Kidney (tissue), 14 donors: ENCODE results near the gene APOE. TPM values are rescaled to one million over a fixed set of nuclear protein-coding genes. Genes with fewer than 3 reads are reported as not detected.
"Not testable (repeated sequence)": the region's sequence is repeated elsewhere in the genome, so short reads cannot be mapped to it uniquely, and the experiment has no call there.

Source experiments
- DNase-seq, 5 donors: peaks; one replicate each; pipeline ENCODE4 v3.0.0-alpha.2; 2013 to 2020
- FAIRE-seq: peaks from 2 replicates; lab custom pipeline; 2012; peaks lifted over from hg19 to GRCh38; lab: Jason Lieb, UNC
- H3K27ac ChIP-seq, 2 donors: one replicate each; pipeline ENCODE4 v1.7.0; 2013; ENCODE audit warnings: low read depth in 2 of 2, low read length in 2 of 2, inconsistent platforms in 1 of 2
- H3K27me3 ChIP-seq: one replicate; pipeline ENCODE4 v1.7.1; 2013; ENCODE audit warnings: low read length, inconsistent platforms; ENCODE audit not compliant: control insufficient read depth, insufficient read depth
- H3K36me3 ChIP-seq, 3 donors: one replicate each; pipeline versions ENCODE4 v1.7.0 to v1.7.1; 2013; ENCODE audit warnings: low read length in 3 of 3, control low read depth in 1 of 3, inconsistent platforms in 1 of 3; ENCODE audit not compliant: insufficient read depth in 3 of 3, control insufficient read depth in 2 of 3
- H3K4me1 ChIP-seq, 3 donors: one replicate each; pipeline versions ENCODE4 v1.7.0 to v1.7.1; 2013; ENCODE audit warnings: low read length in 3 of 3, inconsistent platforms in 1 of 3, low read depth in 1 of 3; ENCODE audit not compliant: control insufficient read depth in 2 of 3, insufficient read depth in 2 of 3
- H3K4me3 ChIP-seq, 3 donors: one replicate each; pipeline versions ENCODE4 v1.7.0 to v1.8.1; 2013; ENCODE audit warnings: low read length in 3 of 3, control low read depth in 1 of 3, inconsistent platforms in 1 of 3
- H3K9ac ChIP-seq, 3 donors: one replicate each; pipeline versions ENCODE4 v1.7.0 to v1.7.1; 2013; ENCODE audit warnings: low read length in 3 of 3, control low read depth in 1 of 3, inconsistent platforms in 1 of 3
- H3K9me3 ChIP-seq, 3 donors: one replicate each; pipeline versions ENCODE4 v1.7.0 to v1.7.1; 2013; ENCODE audit warnings: low read length in 3 of 3, control low read depth in 1 of 3, inconsistent platforms in 1 of 3; ENCODE audit not compliant: control insufficient read depth in 2 of 3, insufficient read depth in 1 of 3
- CTCF ChIP-seq: IDR thresholded peaks from 3 replicates; pipeline ENCODE4 v1.5.1; 2012; ENCODE audit warnings: mild to moderate bottlenecking, moderate library complexity, borderline replicate concordance; ENCODE audit not compliant: insufficient read depth; ENCODE audit errors: extremely low read depth
- intact Hi-C: fragments of 100-400 bp; cut with DNase I; formaldehyde crosslinking; loops from one replicate; pipeline ENCODE4 v1.11.1; 2022
- polyA plus RNA-seq: library from polyadenylated mRNA; stranded (reverse); fragments of 350-450 nt; fragmentation: Illumina TruSeq; extraction: RNeasy Lipid Tissue Mini Kit (QIAGEN cat#74804); gene quantifications from one replicate; pipeline ENCODE4 v1.2.3, GENCODE V29; 2014; ENCODE audit warnings: low read depth, low replicate concordance; ENCODE audit not compliant: insufficient read depth
- total RNA-seq: library from RNA; stranded (reverse); fragmentation: NEBNext Ultra II Directional; extraction: Animal tissue kit (Norgen Biotek cat#: 25700); gene quantifications from one replicate; pipeline ENCODE4 v1.2.1, GENCODE V29; 2021
- donor health status: control.
- donor health status: control.
- donor health status: control.
- donor health status: control.
- donor health status: control.
- donor health status: DM: yes; HTN: yes; CAD: no.
- donor health status: Normal renal cell carcinoma (clear cell type).

APOE gene
- total and polyA plus RNA-seq, 2 donors from 2014 or later, result 122 to 2,837 TPM

GRCh38 chr19:44924243-44924725, 18.7 kb downstream of the APOE start:
- TF ChIP-seq CTCF, result no peak
- no peak overlapping the region for H3K9ac ChIP-seq
- no peak overlapping the region for H3K4me3 ChIP-seq
- no peaks in the 10 kb centered on the region for H3K36me3 ChIP-seq
- H3K4me1 ChIP-seq, result no peaks in the 10 kb centered on the region
- no peaks in the 10 kb centered on the region for H3K27me3 ChIP-seq
- FAIRE-seq, result no peak
- intact Hi-C loops, result no loop called here
- H3K27ac ChIP-seq, result no peak overlapping the region
- DNase-seq, result no peak
- no peaks in the 10 kb centered on the region for H3K9me3 ChIP-seq

- Histone ChIP-seq H3K9me3 (no peaks in the 10 kb centered on the region), H3K4me3 (no peak overlapping the region), H3K27me3 (no peaks in the 10 kb centered on the region), H3K36me3 (no peaks in the 10 kb centered on the region), H3K9ac (no peak overlapping the region), H3K27ac (no peak overlapping the region), H3K4me1 (no peaks in the 10 kb centered on the region)
- intact Hi-C loops, result no loop called here
- no peak for TF ChIP-seq CTCF
- FAIRE-seq (no peak), DNase-seq (peak in 4 of 5 donors; percentile 23 to 95 (median 42))
Measured at GRCh38 chr19:44925114-44925891, 19.7 kb downstream of the APOE start.

GRCh38 chr19:44926245-44927077, 20.9 kb downstream of the APOE start:
- H3K36me3 ChIP-seq, H3K9me3 ChIP-seq, intact Hi-C loops, FAIRE-seq, H3K27ac ChIP-seq, H3K27me3 ChIP-seq, H3K4me1 ChIP-seq, H3K9ac ChIP-seq: not testable (repeated sequence)
- H3K4me3 ChIP-seq, result peak overlapping the region in 1 of 3 donors; percentile 17
- peak in 1 of 5 donors; percentile 10 for DNase-seq

- Histone ChIP-seq H3K9me3 (no peaks in the 10 kb centered on the region), H3K27ac (no peak overlapping the region), H3K9ac (no peak overlapping the region), H3K4me3 (no peak overlapping the region), H3K27me3 (no peaks in the 10 kb centered on the region), H3K36me3 (no peaks in the 10 kb centered on the region), H3K4me1 (no peaks in the 10 kb centered on the region)
- DNase-seq (no peak), FAIRE-seq (no peak)
- intact Hi-C loops, result no loop called here
- no peak for TF ChIP-seq CTCF
Measured at GRCh38 chr19:44927746-44928145, 22.1 kb downstream of the APOE start.
